Fibroblast of pulmonary artery (primary cell): ENCODE results near the gene MYBBP1A.

Experiments used
- DNase-seq: peaks from one replicate; pipeline ENCODE4 v3.0.0-alpha.2; 2010; ENCODE audit warnings: low read depth
- H3K4me3 ChIP-seq: replicated peaks from 2 replicates; pipeline ENCODE4 v1.5.1; 2011; ENCODE audit warnings: low read depth, mild to moderate bottlenecking, control low read depth, low read length, moderate library complexity
- TF ChIP-seq, protein P1 (sequence below): IDR thresholded peaks from 2 replicates; pipeline ENCODE4 v1.5.1; 2011; ENCODE audit warnings: mild to moderate bottlenecking, control low read depth, low read length, inconsistent platforms; ENCODE audit errors: missing control alignments

The MYBBP1A gene

DNA sequence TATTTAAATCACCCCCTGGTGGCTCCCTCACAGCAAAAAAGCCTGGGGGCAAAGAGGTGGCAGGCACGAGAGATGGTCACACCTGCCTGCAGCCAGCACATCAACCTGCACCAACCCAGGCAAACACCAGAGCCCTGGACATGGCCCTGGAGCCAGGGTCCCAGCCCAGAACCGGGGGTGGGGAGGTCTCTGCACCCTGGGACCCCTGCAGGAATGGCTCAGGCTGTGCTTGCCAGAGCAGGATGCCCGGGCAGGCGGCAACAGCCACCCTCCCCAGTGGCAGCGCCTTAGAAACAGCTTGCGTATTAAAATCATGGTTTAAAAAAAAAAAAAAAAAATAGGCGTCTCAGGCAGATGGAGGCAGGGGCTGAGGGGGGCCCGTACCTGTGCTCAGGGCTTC is 16.2 kb downstream of the MYBBP1A start:
- no peak for DNase-seq
- TF ChIP-seq, protein P1, sequence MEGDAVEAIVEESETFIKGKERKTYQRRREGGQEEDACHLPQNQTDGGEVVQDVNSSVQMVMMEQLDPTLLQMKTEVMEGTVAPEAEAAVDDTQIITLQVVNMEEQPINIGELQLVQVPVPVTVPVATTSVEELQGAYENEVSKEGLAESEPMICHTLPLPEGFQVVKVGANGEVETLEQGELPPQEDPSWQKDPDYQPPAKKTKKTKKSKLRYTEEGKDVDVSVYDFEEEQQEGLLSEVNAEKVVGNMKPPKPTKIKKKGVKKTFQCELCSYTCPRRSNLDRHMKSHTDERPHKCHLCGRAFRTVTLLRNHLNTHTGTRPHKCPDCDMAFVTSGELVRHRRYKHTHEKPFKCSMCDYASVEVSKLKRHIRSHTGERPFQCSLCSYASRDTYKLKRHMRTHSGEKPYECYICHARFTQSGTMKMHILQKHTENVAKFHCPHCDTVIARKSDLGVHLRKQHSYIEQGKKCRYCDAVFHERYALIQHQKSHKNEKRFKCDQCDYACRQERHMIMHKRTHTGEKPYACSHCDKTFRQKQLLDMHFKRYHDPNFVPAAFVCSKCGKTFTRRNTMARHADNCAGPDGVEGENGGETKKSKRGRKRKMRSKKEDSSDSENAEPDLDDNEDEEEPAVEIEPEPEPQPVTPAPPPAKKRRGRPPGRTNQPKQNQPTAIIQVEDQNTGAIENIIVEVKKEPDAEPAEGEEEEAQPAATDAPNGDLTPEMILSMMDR, result no peak
- H3K4me3 ChIP-seq, result no peak overlapping the region

DNA sequence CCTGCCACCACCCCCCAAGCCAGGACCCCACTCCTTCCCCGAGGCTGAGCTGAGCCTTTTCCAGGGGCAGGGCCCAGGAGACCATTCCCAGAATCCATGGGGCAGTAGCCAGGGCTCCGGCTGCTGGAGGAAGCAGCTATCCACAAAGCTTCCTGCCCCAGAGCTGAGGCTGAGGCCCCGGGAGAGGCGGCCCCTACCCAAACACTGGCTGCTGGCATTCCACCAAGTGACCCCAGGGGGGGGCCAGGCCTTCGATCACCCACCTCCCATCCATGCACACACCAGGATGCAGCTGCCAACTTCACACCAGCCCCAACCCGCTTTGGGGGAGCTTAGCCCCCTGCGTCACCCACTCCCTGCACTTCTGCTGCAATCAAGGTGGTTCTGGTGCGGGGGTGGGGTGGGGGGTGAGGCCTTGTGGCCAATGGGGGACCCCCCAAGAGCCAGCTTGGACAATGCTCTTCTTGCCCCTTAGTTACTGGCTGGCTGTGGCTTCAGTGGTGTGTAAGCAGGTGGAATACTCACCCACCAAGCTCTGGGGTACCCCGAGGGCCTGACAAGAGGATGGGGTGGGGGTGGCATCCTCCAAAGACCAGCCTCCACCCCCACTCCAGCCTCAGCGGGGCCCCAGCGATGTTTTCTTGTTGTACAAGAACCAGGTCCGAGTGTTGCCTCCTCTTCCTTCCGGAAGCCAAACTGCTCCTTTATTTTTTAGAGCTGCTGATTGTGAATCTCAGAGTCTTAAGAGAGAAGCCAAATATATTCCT is 16.8 kb downstream of the MYBBP1A start:
- TF ChIP-seq, protein P1, result no peak
- DNase-seq, result no peak
- no peak overlapping the region for H3K4me3 ChIP-seq

DNA sequence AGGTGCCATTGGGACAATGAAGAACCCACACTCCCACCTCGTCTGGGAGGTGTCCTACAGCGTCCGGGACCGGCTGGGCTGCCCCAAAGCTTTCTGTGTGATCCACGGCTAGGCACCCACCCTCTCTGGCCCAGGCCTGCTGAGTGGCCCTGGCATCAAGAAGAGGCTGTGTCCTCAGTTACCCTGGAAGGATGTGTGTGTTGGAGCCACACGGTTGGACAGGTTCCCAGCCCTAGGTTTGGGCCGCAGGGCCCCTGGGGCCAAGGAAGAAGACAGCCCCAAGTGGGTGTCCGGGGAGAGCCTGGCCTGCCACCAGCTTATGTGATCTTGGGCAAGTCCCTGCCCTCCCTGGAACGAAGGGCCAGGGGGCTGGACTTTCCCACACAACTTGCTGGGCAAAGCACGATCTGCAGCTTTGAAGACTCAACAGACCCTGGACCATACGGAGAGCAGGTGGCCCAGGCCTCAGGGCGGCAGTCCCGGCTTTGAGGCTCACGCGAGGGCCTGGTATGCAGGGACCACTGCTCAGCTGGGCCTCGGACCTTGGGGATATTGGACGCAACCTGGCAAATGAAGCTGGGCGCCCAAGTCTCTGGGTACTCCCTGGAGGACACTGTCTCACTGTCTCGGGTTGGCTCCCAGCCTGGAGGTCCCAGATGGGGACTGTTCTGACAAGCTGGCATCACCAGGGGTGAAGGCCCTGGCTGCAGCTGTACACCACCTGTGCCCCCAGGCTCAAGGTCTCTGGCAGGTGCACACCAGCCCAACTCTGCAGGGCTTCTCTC is 17.5 kb downstream of the MYBBP1A start:
- TF ChIP-seq, protein P1, result no peak
- H3K4me3 ChIP-seq, result no peak overlapping the region
- DNase-seq, result no peak

DNA sequence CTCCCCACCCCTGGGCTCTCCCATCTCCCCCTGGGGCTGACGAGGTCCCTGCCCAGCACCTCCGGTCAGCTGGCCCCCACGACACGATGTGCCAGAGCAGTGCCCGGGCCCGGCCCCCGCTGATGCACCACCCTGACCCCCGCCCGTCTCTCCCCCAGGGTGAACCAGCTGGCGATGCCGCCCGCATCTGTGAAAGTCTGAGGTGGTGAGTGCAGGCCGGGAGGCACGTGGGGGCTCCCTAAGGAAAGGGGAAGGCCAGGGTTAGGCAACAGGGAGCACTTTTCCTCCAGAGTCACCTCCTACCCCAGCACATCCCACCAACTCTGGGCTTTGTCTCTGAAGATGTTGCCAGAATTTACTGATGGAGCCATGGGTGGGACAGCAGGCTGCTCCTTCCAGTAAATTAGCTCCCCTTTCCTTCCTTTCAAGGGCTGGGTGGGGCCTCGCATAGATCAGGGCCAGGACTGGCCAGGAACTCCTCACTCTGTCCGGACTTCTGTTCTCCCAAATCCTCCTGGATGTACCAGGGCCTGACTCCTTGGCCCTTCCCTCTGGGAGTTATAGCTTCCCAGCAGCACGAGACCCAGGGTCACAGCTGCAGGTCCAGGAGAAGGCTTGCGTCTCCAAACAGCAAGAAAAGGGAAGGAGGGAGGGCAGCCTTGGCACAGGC is 18.3 kb downstream of the MYBBP1A start:
- no peak overlapping the region for H3K4me3 ChIP-seq
- peak; percentile 67 for DNase-seq
- TF ChIP-seq, protein P1, result no peak

DNA sequence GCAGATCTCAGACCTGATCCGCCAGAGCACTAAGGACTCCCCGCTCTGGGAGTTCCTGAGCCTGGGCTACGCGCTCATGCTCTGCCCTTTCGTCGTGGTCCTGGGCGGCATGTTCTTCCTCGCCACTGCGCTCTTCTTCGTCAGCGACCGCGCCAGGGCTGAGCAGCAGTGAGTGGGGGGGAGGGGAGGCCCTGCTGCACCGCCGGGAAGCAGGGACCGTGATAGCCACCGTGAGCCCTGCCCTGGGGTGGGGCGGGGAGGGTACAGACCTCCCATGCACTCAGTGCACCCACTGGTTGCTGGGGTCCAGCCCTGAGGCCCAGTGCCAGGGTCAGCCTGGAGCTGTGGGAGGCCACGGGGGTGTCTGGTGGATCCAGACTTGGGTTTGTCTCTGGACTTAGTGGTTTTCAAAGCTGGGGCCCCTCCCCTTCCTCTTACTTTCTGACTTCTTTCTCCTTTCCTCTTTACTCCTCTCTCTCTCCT is 18.9 kb downstream of the MYBBP1A start:
- no peak overlapping the region for H3K4me3 ChIP-seq
- no peak for DNase-seq
- TF ChIP-seq, protein P1, result no peak

DNA sequence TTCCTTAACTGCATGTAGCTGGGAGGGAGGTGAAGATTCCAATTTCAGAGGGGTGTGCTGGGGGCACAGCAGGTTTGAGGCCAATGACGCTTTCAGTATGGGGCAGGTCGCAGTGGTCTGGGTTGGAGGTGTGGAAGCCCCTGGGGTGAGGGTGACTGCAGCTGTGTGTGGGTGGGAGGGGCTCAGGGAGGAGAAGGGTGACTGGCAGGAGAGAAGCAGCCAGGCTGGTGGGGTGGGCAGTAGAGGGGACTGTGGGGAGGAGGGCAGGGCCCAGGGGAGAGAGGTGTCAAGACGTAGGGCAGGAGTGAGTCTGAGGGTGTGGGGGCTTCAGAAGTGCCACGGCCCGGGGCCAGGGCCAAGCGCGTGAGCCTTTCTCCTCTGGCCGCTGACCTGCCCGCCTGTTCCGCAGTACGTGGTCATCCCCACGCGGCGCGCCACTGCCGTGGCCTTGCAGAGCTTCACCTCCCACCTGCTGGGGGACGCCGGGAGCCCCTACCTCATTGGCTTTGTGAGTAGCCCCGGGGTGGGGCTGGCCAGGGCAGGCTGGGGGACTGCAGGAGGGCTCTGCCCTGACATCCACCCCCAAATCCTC is 19.4 kb downstream of the MYBBP1A start:
- no peak for DNase-seq
- TF ChIP-seq, protein P1, result no peak
- no peak overlapping the region for H3K4me3 ChIP-seq
